Bone marrow (tissue), 2 donors: ENCODE measurements around the gene HIC1.
A peak's percentile ranks its signal among the peaks of the same experiment; 100 is the strongest.

Experiments used
- DNase-seq, 2 donors: peaks; one replicate each; lab custom pipeline; 2025; lab: John Stamatoyannopoulos, UW

The HIC1 gene

GRCh38 chr17:2076087-2076984 is 21.4 kb downstream of the HIC1 start:
- no peak for DNase-seq

GRCh38 chr17:2077040-2077439 is 22.1 kb downstream of the HIC1 start:
- no peak for DNase-seq

GRCh38 chr17:2081564-2081963 is 26.7 kb downstream of the HIC1 start:
- DNase-seq, result no peak

GRCh38 chr17:2082003-2082781 is 27.3 kb downstream of the HIC1 start:
- DNase-seq, result no peak

GRCh38 chr17:2083613-2084035 is 28.7 kb downstream of the HIC1 start:
- DNase-seq, result peak in 1 of 2 donors; percentile 16

GRCh38 chr17:2084036-2084765 is 29.3 kb downstream of the HIC1 start:
- DNase-seq, result peak in 1 of 2 donors; percentile 36

- DNase-seq, result no peak
Observed at GRCh38 chr17:2084766-2085647, 30.1 kb downstream of the HIC1 start.

GRCh38 chr17:2085648-2085949 is 30.7 kb downstream of the HIC1 start:
- no peak for DNase-seq

- DNase-seq, result no peak
Observed at GRCh38 chr17:2086306-2086705, 31.4 kb downstream of the HIC1 start.

- DNase-seq, result peak; percentile 27 to 96
Observed at GRCh38 chr17:2087597-2088211, 32.8 kb downstream of the HIC1 start.

GRCh38 chr17:2089021-2089422 is 34.1 kb downstream of the HIC1 start:
- no peak for DNase-seq

GRCh38 chr17:2090210-2090641 is 35.3 kb downstream of the HIC1 start:
- DNase-seq, result no peak

GRCh38 chr17:2090804-2091534 is 36.1 kb downstream of the HIC1 start:
- no peak for DNase-seq

- no peak for DNase-seq
Observed at GRCh38 chr17:2092253-2092652, 37.4 kb downstream of the HIC1 start.

- DNase-seq, result no peak
Observed at GRCh38 chr17:2093349-2093748, 38.4 kb downstream of the HIC1 start.

GRCh38 chr17:2094891-2095535 is 40.1 kb downstream of the HIC1 start:
- DNase-seq, result no peak

GRCh38 chr17:2095536-2095910 is 40.6 kb downstream of the HIC1 start:
- DNase-seq, result no peak

GRCh38 chr17:2101448-2102257 is 46.8 kb downstream of the HIC1 start:
- DNase-seq, result peak in 1 of 2 donors; percentile 84
